HepG2 (cell line): ENCODE measurements around the gene SLC4A7. TPM values are rescaled to one million over a fixed set of nuclear protein-coding genes. Genes with fewer than 3 reads are reported as not detected.

Experiments
- DPF2 ChIP-seq: sonication (generic); formaldehyde crosslinking; IDR thresholded peaks from 2 replicates; pipeline ENCODE4 v1.4.0; 2020; ENCODE audit warnings: mild to moderate bottlenecking, low read depth, missing genetic modification reagents, borderline replicate concordance
- EHMT2 ChIP-seq: fragments of 200-600 bp; sonication (generic); IDR thresholded peaks from 2 replicates; pipeline ENCODE4 v1.7.0; 2017; ENCODE audit warnings: antibody characterized with exemption, low read depth, low read length, borderline replicate concordance
- ELF3 ChIP-seq: IDR thresholded peaks from 2 replicates; pipeline ENCODE4 v1.6.1; 2016; ENCODE audit warnings: missing genetic modification reagents, missing compliant biosample characterization
- HNRNPUL1 ChIP-seq: fragments of 200-400 bp; formaldehyde crosslinking; IDR thresholded peaks from 2 replicates; pipeline ENCODE4 v1.6.1; 2017; ENCODE audit warnings: low read depth, mild to moderate bottlenecking, low read length, moderate library complexity
- HOXA5 ChIP-seq: sonication (generic); formaldehyde crosslinking; IDR thresholded peaks from 2 replicates; pipeline ENCODE4 v1.4.0; 2020; ENCODE audit warnings: missing genetic modification reagents
- IKZF4 ChIP-seq: sonication (generic); formaldehyde crosslinking; IDR thresholded peaks from 2 replicates; pipeline ENCODE4 v1.5.1; 2020; ENCODE audit warnings: borderline replicate concordance, mild to moderate bottlenecking, low read depth, missing genetic modification reagents; ENCODE audit errors: not compliant biosample characterization
- KLF11 ChIP-seq: IDR thresholded peaks from 2 replicates; pipeline ENCODE4 v1.6.1; 2016; ENCODE audit warnings: missing compliant biosample characterization
- NCOA2 ChIP-seq: sonication (generic); formaldehyde crosslinking; IDR thresholded peaks from 2 replicates; pipeline ENCODE4 v1.8.0; 2022; ENCODE audit warnings: inconsistent platforms
- PHF8 ChIP-seq: sonication (generic); formaldehyde crosslinking; IDR thresholded peaks from 2 replicates; pipeline ENCODE4 v1.5.0; 2020; ENCODE audit warnings: missing genetic modification reagents
- SP4 ChIP-seq: sonication (generic); formaldehyde crosslinking; IDR thresholded peaks from 2 replicates; pipeline ENCODE4 v1.8.1; 2023; ENCODE audit warnings: mild to moderate bottlenecking, missing genetic modification reagents
- TAF15 ChIP-seq: fragments of 200-400 bp; formaldehyde crosslinking; IDR thresholded peaks from one replicate; pipeline ENCODE4 v1.6.1; 2018; ENCODE audit warnings: mild to moderate bottlenecking, low read depth, low read length; ENCODE audit not compliant: poor library complexity, severe bottlenecking
- TBL1XR1 ChIP-seq: fragments of 150-350 bp; IDR thresholded peaks from 2 replicates; pipeline ENCODE4 v1.6.1; 2014; ENCODE audit warnings: borderline replicate concordance, low read length; ENCODE audit not compliant: partially characterized antibody
- TBX2 ChIP-seq: sonication (generic); formaldehyde crosslinking; IDR thresholded peaks from 2 replicates; pipeline ENCODE4 v1.5.0; 2020; ENCODE audit warnings: missing genetic modification reagents, mild to moderate bottlenecking, borderline replicate concordance
- ZNF317 ChIP-seq: sonication (generic); formaldehyde crosslinking; IDR thresholded peaks from 2 replicates; pipeline ENCODE4 v1.5.0; 2020; ENCODE audit warnings: mild to moderate bottlenecking, missing genetic modification reagents
- ZNF331 ChIP-seq: sonication (generic); formaldehyde crosslinking; IDR thresholded peaks from 2 replicates; pipeline ENCODE4 v1.4.0; 2020; ENCODE audit warnings: missing genetic modification reagents
- ZNF33A ChIP-seq: sonication (generic); formaldehyde crosslinking; IDR thresholded peaks from 2 replicates; pipeline ENCODE4 v1.5.1; 2020; ENCODE audit warnings: missing genetic modification reagents, mild to moderate bottlenecking, moderate library complexity, borderline replicate concordance
- ZNF644 ChIP-seq: IDR thresholded peaks from 2 replicates; pipeline ENCODE4 v1.6.1; 2016; ENCODE audit warnings: low read depth
- ZNF878 ChIP-seq: sonication (generic); formaldehyde crosslinking; IDR thresholded peaks from 2 replicates; pipeline ENCODE4 v1.8.1; 2023; ENCODE audit warnings: mild to moderate bottlenecking, missing genetic modification reagents, moderate library complexity
- ZSCAN20 ChIP-seq: sonication (generic); formaldehyde crosslinking; IDR thresholded peaks from 2 replicates; pipeline ENCODE4 v1.4.0; 2020; ENCODE audit warnings: missing genetic modification reagents, mild to moderate bottlenecking, borderline replicate concordance
- polyA plus RNA-seq, 8 experiments: library from polyadenylated mRNA; depleted of rRNA in 3 of 8; stranded (reverse) in 7 of 8; unstranded in 1 of 8; fragments of >200 nt; fragmentation: Illumina TruSeq in 4 of 8; extraction: Trizol in 4 of 8; gene quantifications; 2 replicates each; pipeline versions ENCODE4 v1.2.1 to v1.2.3, GENCODE V29; 2011 to 2016; ENCODE audit warnings: low read depth in 4 of 8, missing spikeins in 1 of 8, mixed read lengths in 1 of 8; ENCODE audit not compliant: insufficient read depth in 1 of 8
- total RNA-seq, 5 experiments: library from RNA; depleted of rRNA; stranded (reverse); fragments of >200 nt; fragmentation: Illumina TruSeq; extraction: Trizol; gene quantifications; 2 replicates each; pipeline ENCODE4 v1.2.3, GENCODE V29; 2016; ENCODE audit warnings: low read depth in 1 of 5
- TF ChIP-seq, protein P1 (sequence below): sonication (generic); formaldehyde crosslinking; IDR thresholded peaks from 2 replicates; pipeline ENCODE4 v1.4.0; 2020; ENCODE audit warnings: missing genetic modification reagents, borderline replicate concordance
- TF ChIP-seq, protein P2 (sequence below): sonication (generic); formaldehyde crosslinking; IDR thresholded peaks from 2 replicates; pipeline ENCODE4 v1.8.0; 2022; ENCODE audit warnings: missing genetic modification reagents, low read depth, mild to moderate bottlenecking, borderline replicate concordance
- TF ChIP-seq, protein P3 (sequence below): sonication (generic); formaldehyde crosslinking; IDR thresholded peaks from 2 replicates; pipeline ENCODE4 v1.9.0; 2021; ENCODE audit warnings: missing genetic modification reagents, borderline replicate concordance
- TF ChIP-seq, protein P4 (sequence below): sonication (generic); formaldehyde crosslinking; IDR thresholded peaks from 2 replicates; pipeline ENCODE4 v1.8.1; 2023; ENCODE audit warnings: missing genetic modification reagents, inconsistent platforms, borderline replicate concordance

Gene SLC4A7
- total and polyA plus RNA-seq, 2 of the 13 experiments (the other 11 are each of a cell fraction or from before 2014, with no cell fraction given): 16.4 to 43.8 TPM

DNA sequence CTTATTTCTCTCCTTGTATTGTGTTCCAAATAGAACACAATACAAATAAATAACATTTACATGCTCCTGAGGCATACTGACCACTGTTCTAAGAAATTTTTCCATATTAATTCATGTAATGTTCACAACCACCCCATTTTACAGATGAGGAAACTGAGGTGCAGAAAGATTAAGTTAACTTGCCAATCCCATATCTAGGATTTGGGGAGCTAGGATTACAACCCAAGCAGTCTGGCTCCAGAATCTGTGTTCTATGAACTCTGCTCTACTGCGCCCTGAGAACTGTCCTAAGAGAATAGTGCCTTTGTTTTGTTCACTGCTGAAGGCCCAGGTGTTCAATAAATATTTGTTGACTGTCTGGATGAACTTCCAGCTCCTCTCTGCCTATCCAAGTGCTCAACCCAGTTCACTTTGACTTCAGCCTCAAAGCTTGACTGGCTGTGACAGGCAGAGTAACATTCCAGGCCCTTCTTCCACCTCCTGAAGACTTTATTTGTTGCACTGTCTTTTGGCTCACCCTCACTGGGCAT is 118.1 kb downstream of the SLC4A7 start (continued):
- TF ChIP-seq ZNF878 (no peak; the same call in 1 of the 2 replicates), EHMT2 (peak; percentile 70; the same call in 1 of the 2 replicates), ZNF331 (peak; percentile 55; the same call in 1 of the 2 replicates), PHF8 (CRISPR knock-in tag) (no peak), KLF11 (CRISPR knock-in tag) (no peak), NCOA2 (CRISPR knock-in tag) (peak; percentile 75), ZNF33A (CRISPR knock-in tag) (no peak), ZSCAN20 (0 out of 2 replicates have a peak, but pooled peaks have one; percentile 39), IKZF4 (no peak), HNRNPUL1 (no peak), ZNF317 (no peak), HOXA5 (CRISPR knock-in tag) (0 out of 2 replicates have a peak, but pooled peaks have one; percentile 50), ZNF644 (CRISPR knock-in tag) (peak; percentile 57; the same call in 1 of the 2 replicates), TBL1XR1 (peak; percentile 19), TAF15 (no peak), ELF3 (no peak), SP4 (CRISPR knock-in tag) (no peak), DPF2 (CRISPR knock-in tag) (peak; percentile 12; the same call in 1 of the 2 replicates), TBX2 (peak; percentile 81)
- TF ChIP-seq, protein P1, sequence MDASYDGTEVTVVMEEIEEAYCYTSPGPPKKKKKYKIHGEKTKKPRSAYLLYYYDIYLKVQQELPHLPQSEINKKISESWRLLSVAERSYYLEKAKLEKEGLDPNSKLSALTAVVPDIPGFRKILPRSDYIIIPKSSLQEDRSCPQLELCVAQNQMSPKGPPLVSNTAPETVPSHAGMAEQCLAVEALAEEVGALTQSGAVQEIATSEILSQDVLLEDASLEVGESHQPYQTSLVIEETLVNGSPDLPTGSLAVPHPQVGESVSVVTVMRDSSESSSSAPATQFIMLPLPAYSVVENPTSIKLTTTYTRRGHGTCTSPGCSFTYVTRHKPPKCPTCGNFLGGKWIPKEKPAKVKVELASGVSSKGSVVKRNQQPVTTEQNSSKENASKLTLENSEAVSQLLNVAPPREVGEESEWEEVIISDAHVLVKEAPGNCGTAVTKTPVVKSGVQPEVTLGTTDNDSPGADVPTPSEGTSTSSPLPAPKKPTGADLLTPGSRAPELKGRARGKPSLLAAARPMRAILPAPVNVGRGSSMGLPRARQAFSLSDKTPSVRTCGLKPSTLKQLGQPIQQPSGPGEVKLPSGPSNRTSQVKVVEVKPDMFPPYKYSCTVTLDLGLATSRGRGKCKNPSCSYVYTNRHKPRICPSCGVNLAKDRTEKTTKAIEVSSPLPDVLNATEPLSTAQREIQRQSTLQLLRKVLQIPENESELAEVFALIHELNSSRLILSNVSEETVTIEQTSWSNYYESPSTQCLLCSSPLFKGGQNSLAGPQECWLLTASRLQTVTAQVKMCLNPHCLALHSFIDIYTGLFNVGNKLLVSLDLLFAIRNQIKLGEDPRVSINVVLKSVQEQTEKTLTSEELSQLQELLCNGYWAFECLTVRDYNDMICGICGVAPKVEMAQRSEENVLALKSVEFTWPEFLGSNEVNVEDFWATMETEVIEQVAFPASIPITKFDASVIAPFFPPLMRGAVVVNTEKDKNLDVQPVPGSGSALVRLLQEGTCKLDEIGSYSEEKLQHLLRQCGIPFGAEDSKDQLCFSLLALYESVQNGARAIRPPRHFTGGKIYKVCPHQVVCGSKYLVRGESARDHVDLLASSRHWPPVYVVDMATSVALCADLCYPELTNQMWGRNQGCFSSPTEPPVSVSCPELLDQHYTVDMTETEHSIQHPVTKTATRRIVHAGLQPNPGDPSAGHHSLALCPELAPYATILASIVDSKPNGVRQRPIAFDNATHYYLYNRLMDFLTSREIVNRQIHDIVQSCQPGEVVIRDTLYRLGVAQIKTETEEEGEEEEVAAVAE (CRISPR knock-in tag): peak; percentile 80; the same call in 1 of the 2 replicates
- TF ChIP-seq, protein P2, sequence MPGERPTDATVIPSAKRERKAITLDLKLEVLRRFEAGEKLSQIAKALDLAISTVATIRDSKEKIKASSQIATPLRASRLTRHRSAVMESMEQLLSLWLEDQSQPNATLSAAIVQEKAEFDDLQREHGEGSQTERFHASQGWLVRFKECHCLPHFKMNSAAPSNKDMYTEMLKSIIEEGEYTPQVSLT (CRISPR knock-in tag): no peak
- TF ChIP-seq, protein P3, sequence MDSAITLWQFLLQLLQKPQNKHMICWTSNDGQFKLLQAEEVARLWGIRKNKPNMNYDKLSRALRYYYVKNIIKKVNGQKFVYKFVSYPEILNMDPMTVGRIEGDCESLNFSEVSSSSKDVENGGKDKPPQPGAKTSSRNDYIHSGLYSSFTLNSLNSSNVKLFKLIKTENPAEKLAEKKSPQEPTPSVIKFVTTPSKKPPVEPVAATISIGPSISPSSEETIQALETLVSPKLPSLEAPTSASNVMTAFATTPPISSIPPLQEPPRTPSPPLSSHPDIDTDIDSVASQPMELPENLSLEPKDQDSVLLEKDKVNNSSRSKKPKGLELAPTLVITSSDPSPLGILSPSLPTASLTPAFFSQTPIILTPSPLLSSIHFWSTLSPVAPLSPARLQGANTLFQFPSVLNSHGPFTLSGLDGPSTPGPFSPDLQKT (CRISPR knock-in tag): no peak
- TF ChIP-seq, protein P4, sequence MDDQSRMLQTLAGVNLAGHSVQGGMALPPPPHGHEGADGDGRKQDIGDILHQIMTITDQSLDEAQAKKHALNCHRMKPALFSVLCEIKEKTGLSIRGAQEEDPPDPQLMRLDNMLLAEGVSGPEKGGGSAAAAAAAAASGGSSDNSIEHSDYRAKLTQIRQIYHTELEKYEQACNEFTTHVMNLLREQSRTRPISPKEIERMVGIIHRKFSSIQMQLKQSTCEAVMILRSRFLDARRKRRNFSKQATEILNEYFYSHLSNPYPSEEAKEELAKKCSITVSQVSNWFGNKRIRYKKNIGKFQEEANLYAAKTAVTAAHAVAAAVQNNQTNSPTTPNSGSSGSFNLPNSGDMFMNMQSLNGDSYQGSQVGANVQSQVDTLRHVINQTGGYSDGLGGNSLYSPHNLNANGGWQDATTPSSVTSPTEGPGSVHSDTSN (CRISPR knock-in tag): no peak
